TTC549 (cell line): ENCODE data around the gene PDLIM4.

Experiments
- FAIRE-seq: peaks from 2 replicates; lab custom pipeline; 2012; peaks lifted over from hg19 to GRCh38; lab: Jason Lieb, UNC

The PDLIM4 gene

DNA sequence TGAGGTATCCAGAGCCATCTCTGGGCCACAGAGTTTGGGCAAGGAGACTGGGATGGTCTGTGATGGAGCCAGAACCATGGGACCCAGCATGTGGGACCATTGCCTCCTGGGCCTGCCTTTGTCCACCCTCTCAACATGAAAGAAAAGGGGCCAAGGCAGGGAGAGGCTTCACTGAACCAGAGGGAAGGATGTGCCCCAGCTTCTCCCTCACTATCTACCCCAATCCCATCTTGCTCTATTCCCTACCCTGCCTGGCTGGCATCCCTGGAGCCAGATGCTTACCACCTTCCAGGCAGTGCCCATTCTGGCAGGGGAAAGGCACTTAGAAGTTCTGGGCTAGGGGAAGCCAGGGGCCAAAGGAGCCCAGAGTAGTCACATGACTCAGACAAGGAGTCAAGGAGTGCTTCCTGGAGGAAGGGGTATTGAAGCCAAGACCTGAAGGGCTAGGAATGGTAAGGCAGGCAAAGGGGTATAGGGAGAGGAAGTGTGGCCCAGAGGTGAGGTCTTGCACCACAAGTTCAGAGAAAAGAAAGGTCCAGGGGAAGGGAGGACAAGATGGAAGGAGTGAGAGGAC lies 9.8 kb downstream of the PDLIM4 start:
- no peak for FAIRE-seq

- no peak for FAIRE-seq
Observed at GRCh38 chr5:132267931-132268768, 10.7 kb downstream of the PDLIM4 start.

DNA sequence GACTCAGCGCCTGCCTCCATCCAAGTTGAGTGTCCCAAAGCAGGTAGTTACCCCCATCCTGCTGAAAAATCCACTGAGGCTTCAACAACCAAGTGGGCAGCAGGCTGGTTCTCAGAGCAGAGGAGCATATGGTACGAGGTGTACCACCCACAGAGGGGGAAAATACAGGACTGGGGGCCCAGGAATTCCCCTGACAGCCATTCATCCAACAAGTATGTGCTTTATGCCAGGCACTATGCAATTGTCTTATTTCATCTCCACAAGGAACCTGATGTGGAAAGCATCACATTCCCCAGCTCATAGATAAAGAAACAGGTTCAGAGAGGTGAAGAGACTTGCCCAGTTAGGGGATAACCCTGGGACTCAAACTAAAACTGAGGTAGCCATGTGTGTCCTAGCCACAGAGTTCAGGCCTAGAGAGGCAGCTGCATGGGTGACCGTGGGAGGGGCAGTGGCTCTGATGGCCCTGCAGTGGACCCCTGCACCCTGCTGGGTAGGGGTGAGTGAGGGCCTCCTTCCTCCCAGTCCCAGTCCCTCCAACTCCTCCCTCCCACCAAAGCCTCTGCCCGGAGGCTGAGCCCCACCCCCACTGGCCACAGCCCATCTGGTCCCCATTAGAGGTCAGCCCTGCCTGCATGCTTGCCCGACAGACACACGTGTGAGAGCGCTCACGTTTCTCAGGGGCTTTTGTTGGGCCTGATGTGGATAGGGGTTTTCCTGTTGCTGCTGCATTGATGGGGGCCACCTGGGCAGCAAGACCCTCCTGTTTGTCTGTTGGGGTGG lies 11.5 kb downstream of the PDLIM4 start:
- FAIRE-seq, result no peak

GRCh38 chr5:132269635-132270334 lies 12.3 kb downstream of the PDLIM4 start:
- FAIRE-seq, result no peak

- FAIRE-seq, result no peak
Observed at GRCh38 chr5:132270335-132270665, 12.8 kb downstream of the PDLIM4 start.

- FAIRE-seq, result no peak
Observed at GRCh38 chr5:132270706-132271105, 13.2 kb downstream of the PDLIM4 start.

DNA sequence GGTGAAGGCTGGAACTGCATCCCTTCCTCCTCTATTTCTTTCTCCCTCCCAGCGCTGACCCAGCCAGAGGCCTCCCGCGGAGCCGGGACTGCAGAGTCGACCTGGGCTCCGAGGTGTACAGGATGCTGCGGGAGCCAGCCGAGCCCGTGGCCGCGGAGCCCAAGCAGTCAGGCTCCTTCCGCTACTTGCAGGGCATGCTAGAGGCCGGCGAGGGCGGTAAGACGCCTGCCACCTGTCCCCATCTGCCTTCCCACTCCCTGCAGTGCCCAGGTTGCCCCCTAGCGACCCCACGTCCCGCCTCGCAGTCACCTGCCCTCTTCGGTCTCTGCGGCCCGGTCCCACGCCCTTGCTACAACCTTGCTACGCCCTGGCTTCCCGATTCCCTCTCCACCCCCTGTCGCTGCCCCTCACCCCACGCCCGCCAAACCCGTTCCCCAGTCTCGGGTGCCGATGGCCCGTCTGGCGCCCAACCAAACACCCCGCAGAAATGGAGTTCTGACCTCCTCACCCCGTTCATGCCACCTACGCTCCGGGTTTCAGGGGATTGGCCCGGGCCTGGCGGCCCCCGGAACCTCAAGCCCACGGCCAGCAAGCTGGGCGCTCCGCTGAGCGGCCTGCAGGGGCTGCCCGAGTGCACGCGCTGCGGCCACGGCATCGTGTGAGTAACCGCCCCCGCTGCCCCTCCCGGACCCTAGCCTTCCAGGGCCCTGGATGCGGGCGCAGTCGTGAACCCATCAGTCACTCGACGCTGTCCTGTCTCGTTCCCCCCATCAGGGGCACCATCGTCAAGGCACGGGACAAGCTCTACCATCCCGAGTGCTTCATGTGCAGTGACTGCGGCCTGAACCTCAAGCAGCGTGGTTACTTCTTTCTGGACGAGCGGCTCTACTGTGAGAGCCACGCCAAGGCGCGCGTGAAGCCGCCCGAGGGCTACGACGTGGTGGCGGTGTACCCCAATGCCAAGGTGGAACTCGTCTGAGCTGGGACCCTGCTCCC lies 14.1 kb downstream of the PDLIM4 start:
- no peak for FAIRE-seq

DNA sequence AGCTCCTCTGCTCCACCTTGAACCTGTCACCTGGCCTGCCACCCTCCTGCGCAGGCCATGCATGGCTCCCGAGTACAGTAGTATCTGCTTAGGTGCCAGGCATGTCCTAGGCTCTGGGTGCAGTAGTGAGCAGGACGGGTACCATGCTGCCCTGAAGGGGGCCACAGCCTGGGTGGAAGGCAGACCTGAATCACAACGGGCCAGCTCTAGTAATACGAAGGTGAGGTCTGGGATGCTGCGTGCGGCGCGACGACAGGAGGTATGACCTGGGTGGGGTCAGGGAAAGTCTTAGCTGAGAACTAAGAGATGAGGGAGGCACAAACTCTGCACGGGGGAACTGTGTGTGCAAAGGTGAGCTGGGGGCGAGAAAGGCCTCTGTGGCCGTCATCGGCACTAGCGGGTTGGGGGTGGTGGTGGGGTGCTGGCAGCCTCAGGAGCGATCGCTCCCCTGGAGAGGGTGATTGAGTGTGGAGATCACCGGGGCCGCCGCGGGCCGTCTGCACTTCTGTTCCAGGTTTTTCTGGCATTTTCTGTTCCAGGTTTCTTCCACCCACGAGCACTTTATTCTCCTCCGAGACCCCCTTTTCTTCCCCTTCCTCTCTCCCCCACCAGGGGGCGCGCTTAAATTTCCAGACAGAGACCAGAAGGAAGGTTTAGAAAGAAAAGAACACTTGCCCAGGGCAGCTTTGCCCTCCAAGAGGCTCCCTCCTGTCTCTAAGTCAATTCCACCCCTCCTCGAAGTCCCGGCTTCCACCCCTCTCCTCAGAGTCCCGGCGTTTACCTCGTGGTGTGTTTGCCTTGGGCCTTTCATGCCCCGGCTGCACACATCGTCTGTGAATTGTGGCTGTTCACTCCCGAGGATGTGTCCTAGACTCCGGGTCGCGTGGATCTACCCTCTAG lies 15.1 kb downstream of the PDLIM4 start:
- no peak for FAIRE-seq

DNA sequence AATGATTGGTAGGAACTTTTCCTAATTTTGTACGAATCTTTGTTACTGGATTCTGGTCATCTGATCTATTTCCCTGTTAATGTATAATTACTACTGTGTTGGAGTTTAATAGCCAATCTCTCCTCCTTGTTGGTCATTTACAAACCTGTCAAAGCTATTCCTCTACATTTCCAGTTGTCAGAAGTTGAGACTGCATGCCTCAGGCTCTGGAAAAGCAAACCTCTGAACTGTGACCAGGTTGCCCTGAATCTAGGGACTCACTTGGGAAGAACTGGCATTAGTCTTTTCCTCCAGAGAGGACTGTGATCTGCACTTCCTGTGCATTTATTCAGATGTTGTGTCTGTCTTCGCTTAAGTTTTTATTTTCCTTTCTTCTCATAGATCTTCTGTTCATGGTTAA lies 16.1 kb downstream of the PDLIM4 start:
- no peak for FAIRE-seq

DNA sequence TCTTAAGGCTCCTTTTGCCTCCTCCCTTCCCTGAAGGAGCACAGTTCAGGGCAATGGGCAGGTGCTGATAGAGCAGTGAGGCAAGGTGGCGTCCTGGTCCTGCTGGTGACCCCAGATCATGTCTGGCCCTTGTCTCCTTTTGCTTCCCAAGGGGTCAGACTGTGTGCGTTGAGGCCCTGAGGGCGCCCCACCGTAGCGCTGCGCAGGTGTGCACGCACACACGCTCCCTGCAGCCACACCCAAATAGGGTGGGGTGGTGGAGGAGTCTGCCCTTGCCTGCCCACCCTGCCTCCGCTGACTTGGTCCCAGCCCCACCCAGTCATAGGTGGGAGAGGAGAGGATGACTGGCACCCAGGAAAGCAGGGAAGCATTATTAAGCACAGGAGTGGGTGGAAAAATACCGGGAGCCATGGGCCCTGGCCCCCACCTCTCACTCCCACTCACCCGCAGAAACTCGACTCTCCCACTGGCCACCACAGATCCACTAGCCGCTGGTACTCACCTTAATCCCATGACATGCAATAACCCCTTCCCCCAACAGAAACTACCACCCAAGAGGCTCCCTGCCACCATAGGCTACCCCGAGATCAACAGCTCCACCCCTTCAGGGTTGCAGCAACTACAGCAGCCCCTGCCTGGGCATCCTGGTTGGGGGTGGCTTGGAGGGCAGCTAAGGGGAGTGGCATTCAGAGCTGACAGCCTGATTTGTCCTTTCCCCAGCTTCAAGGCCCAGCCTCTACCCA lies 16.7 kb downstream of the PDLIM4 start:
- no peak for FAIRE-seq

GRCh38 chr5:132275367-132276220 lies 18.1 kb downstream of the PDLIM4 start:
- FAIRE-seq, result no peak

- no peak for FAIRE-seq
Observed at GRCh38 chr5:132277256-132277655, 19.8 kb downstream of the PDLIM4 start.

GRCh38 chr5:132277971-132278853 lies 20.7 kb downstream of the PDLIM4 start:
- FAIRE-seq, result no peak

- FAIRE-seq, result no peak
Observed at GRCh38 chr5:132279801-132280200, 22.3 kb downstream of the PDLIM4 start.

DNA sequence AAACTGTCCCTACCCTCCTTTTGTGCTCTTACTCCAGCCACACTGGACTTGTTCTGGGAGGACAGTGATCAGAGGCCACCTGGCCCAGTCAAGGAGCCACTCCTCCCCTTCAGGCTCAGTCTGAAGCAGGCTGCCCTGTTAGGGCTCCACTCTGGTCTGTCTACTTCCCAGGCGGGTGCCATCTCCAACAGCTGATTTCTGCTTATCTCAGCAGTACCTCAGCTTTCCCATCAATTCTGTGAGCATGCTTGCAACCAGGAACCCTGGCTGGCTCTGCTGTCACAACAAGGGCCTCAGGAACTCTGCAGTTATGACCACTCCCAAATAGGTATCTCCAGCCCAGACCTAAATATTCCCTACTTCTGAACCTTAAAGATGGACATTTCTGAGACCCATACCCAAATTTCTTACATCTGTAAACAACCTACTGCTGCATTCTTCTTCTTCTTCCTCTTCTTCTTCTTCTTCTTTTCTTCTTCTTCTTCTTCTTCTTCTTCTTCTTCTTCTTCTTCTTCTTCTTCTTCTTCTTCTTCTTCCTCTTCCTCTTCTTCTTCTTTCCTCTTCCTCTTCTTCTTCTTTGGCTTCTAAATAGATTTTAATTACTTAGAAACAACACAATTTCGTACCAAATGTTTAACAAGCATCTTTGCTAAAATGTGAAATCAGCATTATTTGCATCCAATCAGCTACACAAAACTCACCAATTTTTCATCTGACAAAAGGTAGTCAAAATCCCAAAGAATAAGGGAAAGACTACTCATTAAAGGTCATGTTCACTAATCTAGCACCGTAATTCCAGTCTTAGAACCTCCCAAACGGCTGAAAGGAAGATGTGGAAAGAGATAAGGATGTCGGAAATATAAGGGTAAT lies 23.1 kb downstream of the PDLIM4 start:
- no peak for FAIRE-seq

GRCh38 chr5:132281856-132282614 lies 24.5 kb downstream of the PDLIM4 start:
- FAIRE-seq, result no peak
